Neural cell (in vitro differentiated cells): ENCODE data around the gene NAB2. TPM values are rescaled to one million over a fixed set of nuclear protein-coding genes. Genes with fewer than 3 reads are reported as not detected.
A peak's percentile ranks its signal among the peaks of the same experiment; 100 is the strongest.

ENCODE experiments used
- H2AFZ ChIP-seq: fragments of 200-600, 300-800 bp; sonication (generic), shearing (Covaris generic); 2 replicates; pipeline ENCODE4 v1.6.0; 2014; ENCODE audit warnings: low read depth, mild to moderate bottlenecking, antibody characterized with exemption, low read length, moderate library complexity
- H3F3A ChIP-seq: fragments of 200-600 bp; shearing (Covaris generic); 2 replicates; pipeline ENCODE4 v1.6.1; 2016; ENCODE audit warnings: mild to moderate bottlenecking, moderate library complexity, mixed read lengths, antibody characterized with exemption, low read length; ENCODE audit not compliant: insufficient read depth, poor library complexity, severe bottlenecking
- H3K27ac ChIP-seq: fragments of 200-600, 300-800 bp; sonication (generic), shearing (Covaris generic); 2 replicates; pipeline ENCODE4 v1.5.1; 2014; ENCODE audit warnings: mild to moderate bottlenecking, low read length, moderate library complexity
- H3K27me3 ChIP-seq: fragments of 300-800, 200-600 bp; sonication (generic), shearing (Covaris generic); 2 replicates; pipeline ENCODE4 v1.6.0; 2014; ENCODE audit warnings: mild to moderate bottlenecking, low read depth, low read length, moderate library complexity; ENCODE audit not compliant: insufficient read depth
- H3K36me3 ChIP-seq: fragments of 300-800, 200-600 bp; sonication (generic), shearing (Covaris generic); 2 replicates; pipeline ENCODE4 v1.5.1; 2014; ENCODE audit warnings: mild to moderate bottlenecking, antibody characterized with exemption, low read length, moderate library complexity; ENCODE audit not compliant: insufficient read depth
- H3K4me2 ChIP-seq: fragments of 300-800, 200-600 bp; sonication (generic), shearing (Covaris generic); 2 replicates; pipeline ENCODE4 v1.6.0; 2014; ENCODE audit warnings: mild to moderate bottlenecking, low read length
- H3K4me3 ChIP-seq: fragments of 300-800, 200-600 bp; sonication (generic), shearing (Covaris generic); 2 replicates; pipeline ENCODE4 v1.5.1; 2014; ENCODE audit warnings: mild to moderate bottlenecking, low read length, moderate library complexity
- H3K79me2 ChIP-seq: fragments of 200-600 bp; shearing (Covaris generic); replicated peaks from 2 replicates; pipeline ENCODE4 v1.6.0; 2014; ENCODE audit warnings: mild to moderate bottlenecking, low read length, moderate library complexity; ENCODE audit not compliant: insufficient read depth
- H3K9ac ChIP-seq: fragments of 300-800, 200-600 bp; sonication (generic), shearing (Covaris generic); 2 replicates; pipeline ENCODE4 v1.6.1; 2016; ENCODE audit warnings: mild to moderate bottlenecking, low read length, mixed read lengths
- H3K9me2 ChIP-seq: fragments of 200-600 bp; shearing (Covaris generic); 2 replicates; pipeline ENCODE4 v1.6.1; 2016; ENCODE audit warnings: mild to moderate bottlenecking, low read length, mixed read lengths; ENCODE audit not compliant: insufficient read depth
- H3K9me3 ChIP-seq: fragments of 200-600, 300-800 bp; sonication (generic), shearing (Covaris generic); 2 replicates; pipeline ENCODE4 v1.6.1; 2016; ENCODE audit warnings: mild to moderate bottlenecking, mixed run types, low read length, moderate library complexity, mixed read lengths
- H4K20me1 ChIP-seq: fragments of 200-600 bp; shearing (Covaris generic); 2 replicates; pipeline ENCODE4 v1.6.1; 2016; ENCODE audit warnings: mild to moderate bottlenecking, mixed run types; ENCODE audit not compliant: insufficient read depth
- EP300 ChIP-seq: fragments of 450-650 bp; conservative IDR thresholded peaks from 2 replicates; pipeline ENCODE4 v1.6.1; 2014; ENCODE audit warnings: antibody characterized with exemption, mild to moderate bottlenecking, moderate library complexity; ENCODE audit not compliant: poor library complexity, severe bottlenecking
- EZH2 ChIP-seq: fragments of 200-600, 300-800 bp; shearing (Covaris generic), sonication (generic); IDR thresholded peaks from 2 replicates; pipeline ENCODE4 v1.6.1; 2014; ENCODE audit warnings: antibody characterized with exemption, low read length, borderline replicate concordance, mild to moderate bottlenecking; ENCODE audit not compliant: insufficient read depth, poor library complexity, severe bottlenecking
- MXI1 ChIP-seq: fragments of 450-650 bp; conservative IDR thresholded peaks from 2 replicates; pipeline ENCODE4 v1.6.1; 2014; ENCODE audit warnings: antibody characterized with exemption, mild to moderate bottlenecking; ENCODE audit not compliant: poor library complexity, severe bottlenecking
- POLR2AphosphoS5 ChIP-seq: IDR thresholded peaks from 2 replicates; pipeline ENCODE4 v1.6.1; 2012
- RAD21 ChIP-seq: fragments of 450-650 bp; conservative IDR thresholded peaks from 2 replicates; pipeline ENCODE4 v1.6.1; 2014; ENCODE audit warnings: antibody characterized with exemption, mild to moderate bottlenecking, moderate library complexity
- SMC3 ChIP-seq: fragments of 450-650 bp; conservative IDR thresholded peaks from 2 replicates; pipeline ENCODE4 v1.6.1; 2014; ENCODE audit warnings: antibody characterized with exemption, mild to moderate bottlenecking, moderate library complexity; ENCODE audit not compliant: poor library complexity
- TAF1 ChIP-seq: IDR thresholded peaks from 2 replicates; pipeline ENCODE4 v1.6.1; 2012; ENCODE audit warnings: low read depth
- polyA plus RNA-seq: library from polyadenylated mRNA; depleted of rRNA; stranded (reverse); fragments of >200 nt; gene quantifications from 2 replicates; pipeline ENCODE4 v1.2.3, GENCODE V29; 2014
- TF ChIP-seq, protein P1 (sequence below): fragments of 450-650 bp; IDR thresholded peaks from 2 replicates; pipeline ENCODE4 v1.5.1; 2014; ENCODE audit warnings: antibody characterized with exemption, mild to moderate bottlenecking, moderate library complexity; ENCODE audit not compliant: poor library complexity, severe bottlenecking
- TF ChIP-seq, protein P2 (sequence below): IDR thresholded peaks from 2 replicates; pipeline ENCODE4 v1.6.1; 2012; ENCODE audit warnings: borderline replicate concordance

The NAB2 gene
- polyA plus RNA-seq, 1 donor from 2014 or later, result 15.6 TPM

DNA sequence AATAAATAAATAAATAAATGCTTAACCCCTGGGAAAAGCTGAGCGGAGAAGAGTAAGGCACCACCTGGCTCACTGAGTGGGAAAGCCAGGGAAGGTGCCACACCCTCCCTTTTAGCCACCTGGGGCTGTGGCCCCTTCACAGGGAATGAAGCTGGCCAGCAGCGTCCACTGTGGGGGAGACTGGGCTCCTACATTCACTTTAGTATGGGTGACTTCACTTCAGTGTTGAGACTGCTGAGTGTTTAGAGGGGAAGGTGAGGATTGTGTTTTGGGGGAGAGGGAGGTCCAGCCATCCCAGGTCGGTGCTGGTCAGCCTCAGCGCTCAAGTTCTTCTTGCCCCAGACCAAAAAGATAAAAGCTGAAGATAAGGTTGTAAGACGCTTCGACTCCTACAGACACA lies 1.6 kb downstream of the NAB2 start:
- Histone ChIP-seq H3K36me3 (no peaks in the 10 kb centered on the region), H3K27ac (no peak overlapping the region), H3K9me3 (no peaks in the 10 kb centered on the region), H3F3A (peaks cover 4% of the 10 kb centered on the region), H3K79me2 (peaks cover 17% of the 10 kb centered on the region), H4K20me1 (no peaks in the 10 kb centered on the region), H2AFZ (no peak overlapping the region), H3K4me3 (peak overlapping the region; percentile 91), H3K9me2 (no peaks in the 10 kb centered on the region), H3K27me3 (peaks cover 12% of the 10 kb centered on the region), H3K9ac (no peak overlapping the region), H3K4me2 (peak overlapping the region; percentile 55)
- TF ChIP-seq EZH2, result no peak
- TF ChIP-seq TAF1, result no peak
- TF ChIP-seq RAD21, result no peak
- TF ChIP-seq SMC3, result no peak
- TF ChIP-seq, protein P1, sequence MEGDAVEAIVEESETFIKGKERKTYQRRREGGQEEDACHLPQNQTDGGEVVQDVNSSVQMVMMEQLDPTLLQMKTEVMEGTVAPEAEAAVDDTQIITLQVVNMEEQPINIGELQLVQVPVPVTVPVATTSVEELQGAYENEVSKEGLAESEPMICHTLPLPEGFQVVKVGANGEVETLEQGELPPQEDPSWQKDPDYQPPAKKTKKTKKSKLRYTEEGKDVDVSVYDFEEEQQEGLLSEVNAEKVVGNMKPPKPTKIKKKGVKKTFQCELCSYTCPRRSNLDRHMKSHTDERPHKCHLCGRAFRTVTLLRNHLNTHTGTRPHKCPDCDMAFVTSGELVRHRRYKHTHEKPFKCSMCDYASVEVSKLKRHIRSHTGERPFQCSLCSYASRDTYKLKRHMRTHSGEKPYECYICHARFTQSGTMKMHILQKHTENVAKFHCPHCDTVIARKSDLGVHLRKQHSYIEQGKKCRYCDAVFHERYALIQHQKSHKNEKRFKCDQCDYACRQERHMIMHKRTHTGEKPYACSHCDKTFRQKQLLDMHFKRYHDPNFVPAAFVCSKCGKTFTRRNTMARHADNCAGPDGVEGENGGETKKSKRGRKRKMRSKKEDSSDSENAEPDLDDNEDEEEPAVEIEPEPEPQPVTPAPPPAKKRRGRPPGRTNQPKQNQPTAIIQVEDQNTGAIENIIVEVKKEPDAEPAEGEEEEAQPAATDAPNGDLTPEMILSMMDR, result no peak
- no peak for TF ChIP-seq POLR2AphosphoS5
- TF ChIP-seq, protein P2, sequence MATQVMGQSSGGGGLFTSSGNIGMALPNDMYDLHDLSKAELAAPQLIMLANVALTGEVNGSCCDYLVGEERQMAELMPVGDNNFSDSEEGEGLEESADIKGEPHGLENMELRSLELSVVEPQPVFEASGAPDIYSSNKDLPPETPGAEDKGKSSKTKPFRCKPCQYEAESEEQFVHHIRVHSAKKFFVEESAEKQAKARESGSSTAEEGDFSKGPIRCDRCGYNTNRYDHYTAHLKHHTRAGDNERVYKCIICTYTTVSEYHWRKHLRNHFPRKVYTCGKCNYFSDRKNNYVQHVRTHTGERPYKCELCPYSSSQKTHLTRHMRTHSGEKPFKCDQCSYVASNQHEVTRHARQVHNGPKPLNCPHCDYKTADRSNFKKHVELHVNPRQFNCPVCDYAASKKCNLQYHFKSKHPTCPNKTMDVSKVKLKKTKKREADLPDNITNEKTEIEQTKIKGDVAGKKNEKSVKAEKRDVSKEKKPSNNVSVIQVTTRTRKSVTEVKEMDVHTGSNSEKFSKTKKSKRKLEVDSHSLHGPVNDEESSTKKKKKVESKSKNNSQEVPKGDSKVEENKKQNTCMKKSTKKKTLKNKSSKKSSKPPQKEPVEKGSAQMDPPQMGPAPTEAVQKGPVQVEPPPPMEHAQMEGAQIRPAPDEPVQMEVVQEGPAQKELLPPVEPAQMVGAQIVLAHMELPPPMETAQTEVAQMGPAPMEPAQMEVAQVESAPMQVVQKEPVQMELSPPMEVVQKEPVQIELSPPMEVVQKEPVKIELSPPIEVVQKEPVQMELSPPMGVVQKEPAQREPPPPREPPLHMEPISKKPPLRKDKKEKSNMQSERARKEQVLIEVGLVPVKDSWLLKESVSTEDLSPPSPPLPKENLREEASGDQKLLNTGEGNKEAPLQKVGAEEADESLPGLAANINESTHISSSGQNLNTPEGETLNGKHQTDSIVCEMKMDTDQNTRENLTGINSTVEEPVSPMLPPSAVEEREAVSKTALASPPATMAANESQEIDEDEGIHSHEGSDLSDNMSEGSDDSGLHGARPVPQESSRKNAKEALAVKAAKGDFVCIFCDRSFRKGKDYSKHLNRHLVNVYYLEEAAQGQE, result no peak
- TF ChIP-seq EP300, result no peak
- no peak for TF ChIP-seq MXI1

DNA sequence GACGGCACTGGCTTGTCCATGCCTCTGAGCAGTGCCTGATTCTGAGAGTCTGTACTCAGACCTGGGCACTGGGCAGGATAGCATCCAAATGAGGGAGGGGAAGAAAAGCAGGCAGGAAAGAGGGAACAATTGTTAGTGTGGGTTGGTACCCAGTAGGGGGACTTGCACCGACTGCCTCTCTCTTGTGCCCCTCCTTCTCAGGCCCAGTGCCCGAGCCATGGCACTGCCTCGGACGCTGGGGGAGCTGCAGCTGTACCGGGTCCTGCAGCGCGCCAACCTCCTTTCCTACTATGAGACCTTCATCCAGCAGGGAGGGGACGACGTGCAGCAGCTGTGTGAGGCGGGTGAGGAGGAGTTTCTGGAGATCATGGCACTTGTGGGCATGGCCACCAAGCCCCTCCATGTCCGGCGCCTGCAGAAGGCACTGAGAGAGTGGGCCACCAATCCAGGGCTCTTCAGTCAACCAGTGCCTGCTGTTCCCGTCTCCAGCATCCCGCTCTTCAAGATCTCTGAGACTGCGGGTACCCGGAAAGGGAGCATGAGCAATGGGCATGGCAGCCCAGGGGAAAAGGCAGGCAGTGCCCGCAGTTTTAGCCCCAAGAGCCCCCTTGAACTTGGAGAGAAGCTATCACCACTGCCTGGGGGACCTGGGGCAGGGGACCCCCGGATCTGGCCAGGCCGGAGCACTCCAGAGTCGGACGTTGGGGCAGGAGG lies 2.2 kb downstream of the NAB2 start:
- Histone ChIP-seq H3K9me3 (no peaks in the 10 kb centered on the region), H3K79me2 (peaks cover 17% of the 10 kb centered on the region), H3K4me2 (peak overlapping the region; percentile 55), H4K20me1 (no peaks in the 10 kb centered on the region), H3F3A (peaks cover 4% of the 10 kb centered on the region), H3K27ac (no peak overlapping the region), H2AFZ (no peak overlapping the region), H3K27me3 (peaks cover 12% of the 10 kb centered on the region), H3K9me2 (no peaks in the 10 kb centered on the region), H3K9ac (no peak overlapping the region), H3K4me3 (peak overlapping the region; percentile 91), H3K36me3 (no peaks in the 10 kb centered on the region)
- TF ChIP-seq EP300 (no peak), TAF1 (no peak), EZH2 (no peak), MXI1 (no peak), RAD21 (no peak), POLR2AphosphoS5 (no peak), SMC3 (no peak)
- TF ChIP-seq, protein P2, result no peak
- TF ChIP-seq, protein P1, result no peak
